ENCODE results near the gene TEAD1. TPM values are rescaled to one million over a fixed set of nuclear protein-coding genes. Genes with fewer than 3 reads are reported as not detected.

Gene TEAD1
- total RNA-seq, 6 donors from 2014 or later = 53.5 to 141 (median 80.2) TPM

DNA sequence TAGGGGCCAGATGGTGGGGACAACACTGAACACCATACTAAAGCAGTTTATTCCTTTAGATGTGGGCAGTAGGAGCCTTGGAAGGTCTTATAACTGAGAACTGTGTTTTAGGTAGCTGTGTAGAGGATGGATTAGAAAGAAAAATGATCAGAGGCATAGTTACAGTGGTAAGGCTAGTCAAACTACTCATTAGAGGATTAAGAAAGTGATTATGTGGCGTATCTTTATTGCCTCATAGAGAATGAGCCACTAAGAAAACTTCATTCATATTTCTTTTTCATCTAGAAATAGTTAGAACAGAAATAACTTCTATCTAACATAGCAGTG, 179.1 kb downstream of the TEAD1 start:
- H3K27ac ChIP-seq = peak overlapping the region; percentile 5 to 50 (median 28)
- ATAC-seq (ENCODE audit: low FRiP score in 2 of 2) (no peak), DNase-seq (no peak)
- no peaks in the 10 kb centered on the region for H3K36me3 ChIP-seq
- WGBS, 2 donors = 0 to 42% methylated on average over 1 of the region's 1 CpG
- H3K9me3 ChIP-seq = no peaks in the 10 kb centered on the region
- peaks cover 2 to 19% (median 10%) of the 10 kb centered on the region in 4 donors for H3K4me1 ChIP-seq
- TF ChIP-seq EP300 (IDR thresholded peaks at IDR 0.05) = no peak
- no peak for TF ChIP-seq POLR2AphosphoS5 (IDR thresholded peaks at IDR 0.05)
- no peak for TF ChIP-seq CTCF (IDR thresholded peaks at IDR 0.05)
- TF ChIP-seq POLR2A (IDR thresholded peaks at IDR 0.05) = no peak
- no peaks in the 10 kb centered on the region for H3K27me3 ChIP-seq
- no peak overlapping the region for H3K4me3 ChIP-seq

DNA sequence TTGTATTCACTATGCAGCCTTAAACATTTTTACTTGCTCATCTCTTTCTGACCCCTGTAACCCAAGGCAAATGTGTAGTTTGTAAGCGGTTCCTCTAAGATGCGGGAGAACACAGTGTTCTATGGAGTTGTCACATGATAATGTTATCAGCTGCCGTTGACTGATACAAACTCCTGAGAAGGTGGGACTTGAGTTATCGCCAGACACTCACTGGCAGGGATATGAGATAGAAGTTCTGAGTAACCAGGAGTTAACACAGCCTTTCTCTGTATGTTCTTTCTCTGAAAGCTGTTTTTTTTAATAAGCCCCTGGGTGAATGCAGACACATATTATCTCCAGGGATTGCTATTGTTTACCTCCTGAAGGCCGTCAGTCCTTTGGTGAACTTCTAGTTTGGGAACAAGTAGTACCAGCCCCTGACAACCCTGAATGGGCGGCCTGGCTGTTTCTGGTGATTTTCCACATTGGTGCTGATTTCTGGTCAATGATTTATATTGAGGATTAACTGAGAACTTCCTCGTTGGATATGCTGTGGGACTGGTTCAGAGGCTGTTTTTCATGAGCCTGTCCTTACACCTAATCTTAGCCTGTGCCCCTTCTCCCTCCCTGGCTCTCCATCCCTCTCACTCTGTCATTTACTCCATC, 179.6 kb downstream of the TEAD1 start:
- peak in 1 of 2 donors; percentile 32 for ATAC-seq (ENCODE audit: low FRiP score in 2 of 2)
- Histone ChIP-seq H3K36me3 (no peaks in the 10 kb centered on the region), H3K27me3 (no peaks in the 10 kb centered on the region), H3K4me1 (peaks cover 2 to 19% (median 10%) of the 10 kb centered on the region in 4 donors), H3K27ac (peak overlapping the region in 3 of 4 donors; percentile 21 to 59 (median 47)), H3K9me3 (no peaks in the 10 kb centered on the region), H3K4me3 (no peak overlapping the region)
- 50 to 60% methylated on average over 7 of the region's 7 CpGs for WGBS, 2 donors
- DNase-seq = peak in 1 of 2 donors; percentile 30
- TF ChIP-seq POLR2AphosphoS5 (IDR thresholded peaks at IDR 0.05) = peak in 1 of 2 donors; percentile 36
- TF ChIP-seq EP300 (IDR thresholded peaks at IDR 0.05) = peak in 1 of 4 donors; percentile 10
- TF ChIP-seq POLR2A (IDR thresholded peaks at IDR 0.05) = no peak
- no peak for TF ChIP-seq CTCF (IDR thresholded peaks at IDR 0.05)

GRCh38 chr11:12854297-12854661, 180.1 kb downstream of the TEAD1 start:
- H3K9me3 ChIP-seq = no peaks in the 10 kb centered on the region
- peak overlapping the region in 3 of 4 donors; percentile 21 to 59 (median 47) for H3K27ac ChIP-seq
- 70 to 82% methylated on average over 3 of the region's 3 CpGs for WGBS, 2 donors
- H3K36me3 ChIP-seq = no peaks in the 10 kb centered on the region
- no peaks in the 10 kb centered on the region for H3K27me3 ChIP-seq
- peaks cover 2 to 19% (median 10%) of the 10 kb centered on the region in 4 donors for H3K4me1 ChIP-seq
- DNase-seq (no peak), ATAC-seq (ENCODE audit: low FRiP score in 2 of 2) (peak in 1 of 2 donors; percentile 25)
- no peak overlapping the region for H3K4me3 ChIP-seq
- TF ChIP-seq EP300 (IDR thresholded peaks at IDR 0.05) (no peak), POLR2A (IDR thresholded peaks at IDR 0.05) (no peak)

DNA sequence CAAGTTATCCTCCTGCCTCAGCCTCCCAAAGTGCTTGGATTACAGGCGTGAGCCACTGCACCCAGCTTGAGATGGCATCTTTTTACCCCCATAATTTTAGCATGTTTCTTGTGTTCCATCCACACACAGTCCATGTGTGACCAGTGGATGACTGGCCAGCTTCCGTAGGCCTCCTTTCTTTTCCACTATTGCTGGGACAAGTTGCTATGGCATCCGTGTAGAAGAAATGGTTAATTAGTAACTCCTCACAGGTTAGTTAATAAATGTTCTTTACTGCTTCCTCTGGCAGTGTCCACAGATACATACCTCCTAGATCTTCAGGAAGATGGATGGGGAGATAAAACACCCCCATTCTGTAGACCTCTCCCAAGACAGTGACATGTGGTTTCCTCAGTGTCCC, 180.6 kb downstream of the TEAD1 start:
- WGBS, 2 donors = 84 to 92% methylated on average over 3 of the region's 3 CpGs

DNA sequence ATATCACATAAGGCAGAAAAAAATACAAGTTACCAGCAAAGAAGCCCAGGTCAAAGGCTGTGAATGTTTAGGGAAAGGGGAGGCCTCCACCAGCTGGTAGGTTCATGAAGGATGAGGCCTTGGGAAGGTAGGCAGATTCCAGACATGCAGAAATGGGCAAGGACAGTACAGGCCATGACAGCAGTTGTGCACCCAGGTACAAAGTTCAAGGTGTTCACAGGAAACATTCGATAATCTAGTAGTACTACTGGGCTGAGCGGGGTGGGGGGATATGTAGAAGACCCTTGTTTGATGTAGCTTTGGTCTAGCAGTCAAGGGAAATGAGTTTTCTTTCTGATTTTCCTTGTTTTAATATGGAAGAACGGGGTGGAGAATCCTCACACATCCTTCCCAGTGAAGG, 182.1 kb downstream of the TEAD1 start:
- Histone ChIP-seq H3K27ac (no peak overlapping the region), H3K4me3 (no peak overlapping the region), H3K4me1 (peaks cover 2 to 19% (median 10%) of the 10 kb centered on the region in 4 donors), H3K36me3 (no peaks in the 10 kb centered on the region), H3K27me3 (no peaks in the 10 kb centered on the region), H3K9me3 (no peaks in the 10 kb centered on the region)
- ATAC-seq (ENCODE audit: low FRiP score in 2 of 2) (no peak), DNase-seq (no peak)
- 74 to 89% methylated on average over 3 of the region's 3 CpGs for WGBS, 2 donors
- TF ChIP-seq CTCF (IDR thresholded peaks at IDR 0.05) (no peak), EP300 (IDR thresholded peaks at IDR 0.05) (no peak), POLR2A (IDR thresholded peaks at IDR 0.05) (no peak), POLR2AphosphoS5 (IDR thresholded peaks at IDR 0.05) (no peak)

More for the DNA sequence above, 180.6 kb downstream of the TEAD1 start:
- TF ChIP-seq EP300 (IDR thresholded peaks at IDR 0.05) (no peak), POLR2AphosphoS5 (IDR thresholded peaks at IDR 0.05) (no peak), CTCF (IDR thresholded peaks at IDR 0.05) (no peak), POLR2A (IDR thresholded peaks at IDR 0.05) (no peak)
- no peak for ATAC-seq (ENCODE audit: low FRiP score in 2 of 2)
- no peak for DNase-seq
- no peak overlapping the region for H3K4me3 ChIP-seq
- H3K27me3 ChIP-seq = no peaks in the 10 kb centered on the region
- peaks cover 2 to 19% (median 10%) of the 10 kb centered on the region in 4 donors for H3K4me1 ChIP-seq
- peak overlapping the region in 1 of 4 donors; percentile 47 for H3K27ac ChIP-seq
- H3K9me3 ChIP-seq = no peaks in the 10 kb centered on the region
- no peaks in the 10 kb centered on the region for H3K36me3 ChIP-seq
